DND-41 (cell line): ENCODE measurements around the gene PHACTR1.

Experiments
- ATAC-seq: fragments of 200-7000 bp; cut with Tn5 transposase; 3 replicates; pipeline ENCODE4 v1.9.1; 2021; ENCODE audit warnings: low read depth; ENCODE audit not compliant: insufficient read depth
- DNase-seq: peaks from one replicate; pipeline ENCODE4 v3.0.0-alpha.2; 2020
- H2AFZ ChIP-seq: 2 replicates; pipeline ENCODE4 v1.6.0; 2012; ENCODE audit warnings: low read depth, low read length
- H3K27ac ChIP-seq: 2 replicates; pipeline ENCODE4 v1.5.1; 2012; ENCODE audit warnings: low read length, inconsistent platforms
- H3K27me3 ChIP-seq: fragments of 200-600 bp; sonication (generic); 2 replicates; pipeline ENCODE4 v1.6.0; 2012; ENCODE audit warnings: low read length, mild to moderate bottlenecking, inconsistent platforms; ENCODE audit not compliant: insufficient read depth, poor library complexity
- H3K36me3 ChIP-seq: 2 replicates; pipeline ENCODE4 v1.5.1; 2012; ENCODE audit warnings: low read length, inconsistent platforms; ENCODE audit not compliant: insufficient read depth
- H3K4me1 ChIP-seq: 2 replicates; pipeline ENCODE4 v1.5.1; 2012; ENCODE audit warnings: mild to moderate bottlenecking, low read length; ENCODE audit not compliant: insufficient read depth
- H3K4me2 ChIP-seq: 2 replicates; pipeline ENCODE4 v1.6.0; 2012; ENCODE audit warnings: mild to moderate bottlenecking, moderate library complexity, low read length, inconsistent platforms; ENCODE audit not compliant: insufficient read depth
- H3K4me3 ChIP-seq, 2 experiments: fragments of 200-600 bp in 1 of 2; shearing (Covaris generic) in 1 of 2; 2 replicates each; pipeline ENCODE4 v1.5.1; 2012 to 2016; ENCODE audit warnings: inconsistent platforms in 2 of 2, low read length in 2 of 2, mild to moderate bottlenecking in 2 of 2, low read depth in 1 of 2, moderate library complexity in 1 of 2
- H3K79me2 ChIP-seq: 2 replicates; pipeline ENCODE4 v1.6.0; 2012; ENCODE audit warnings: low read length, inconsistent platforms; ENCODE audit not compliant: insufficient read depth
- H3K9ac ChIP-seq: 2 replicates; pipeline ENCODE4 v1.6.0; 2012; ENCODE audit warnings: low read depth, mild to moderate bottlenecking, inconsistent platforms, low read length, moderate library complexity
- H3K9me3 ChIP-seq: 2 replicates; pipeline ENCODE4 v1.5.1; 2012; ENCODE audit warnings: low read length, moderate library complexity, mild to moderate bottlenecking, inconsistent platforms; ENCODE audit not compliant: insufficient read depth, severe bottlenecking
- H4K20me1 ChIP-seq: 2 replicates; pipeline ENCODE4 v1.6.0; 2012; ENCODE audit warnings: low read length; ENCODE audit not compliant: insufficient read depth
- EZH2 ChIP-seq: IDR thresholded peaks from 3 replicates; pipeline ENCODE4 v1.6.1; 2012; ENCODE audit warnings: borderline replicate concordance, low read depth, mild to moderate bottlenecking, moderate library complexity, low read length, inconsistent platforms; ENCODE audit not compliant: severe bottlenecking
- TF ChIP-seq, protein P1 (sequence below): IDR thresholded peaks from 2 replicates; pipeline ENCODE4 v1.5.1; 2012; ENCODE audit warnings: borderline replicate concordance, low read length, moderate library complexity, mild to moderate bottlenecking; ENCODE audit not compliant: poor library complexity, severe bottlenecking; ENCODE audit errors: extremely low read depth

Gene PHACTR1

DNA sequence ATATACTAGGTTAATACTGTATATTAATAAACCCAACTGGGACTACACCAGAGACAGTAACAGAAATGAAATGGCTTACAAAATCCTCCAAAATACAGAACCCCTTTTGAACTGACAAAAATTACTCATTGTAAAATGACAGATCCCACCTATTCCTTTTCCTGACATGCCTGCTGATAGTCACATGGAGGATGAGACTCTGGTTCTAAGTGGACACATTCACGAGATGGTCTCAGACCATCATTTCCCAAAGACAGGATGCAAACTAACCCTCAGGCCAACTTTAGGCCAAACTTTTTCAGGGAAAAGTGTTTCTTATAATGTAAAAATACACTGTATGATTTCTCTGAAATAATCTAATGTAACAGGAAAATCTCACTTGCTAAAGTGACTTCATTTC is 589.2 kb downstream of the PHACTR1 start:
- peaks cover 72% of the 10 kb centered on the region for H3K36me3 ChIP-seq
- H3K4me1 ChIP-seq = no peaks in the 10 kb centered on the region
- H4K20me1 ChIP-seq = 0 out of 2 replicates have a peak, but pooled peaks cover 3% of the 10 kb centered on the region
- H3K27ac ChIP-seq = no peak overlapping the region
- no peaks in the 10 kb centered on the region for H3K27me3 ChIP-seq
- H2AFZ ChIP-seq = no peak overlapping the region
- H3K4me3 ChIP-seq = no peak overlapping the region
- DNase-seq (no peak), ATAC-seq (no peak)
- no peaks in the 10 kb centered on the region for H3K79me2 ChIP-seq
- no peaks in the 10 kb centered on the region for H3K9me3 ChIP-seq
- no peak overlapping the region for H3K9ac ChIP-seq
- no peak overlapping the region for H3K4me2 ChIP-seq
- TF ChIP-seq, protein P1, sequence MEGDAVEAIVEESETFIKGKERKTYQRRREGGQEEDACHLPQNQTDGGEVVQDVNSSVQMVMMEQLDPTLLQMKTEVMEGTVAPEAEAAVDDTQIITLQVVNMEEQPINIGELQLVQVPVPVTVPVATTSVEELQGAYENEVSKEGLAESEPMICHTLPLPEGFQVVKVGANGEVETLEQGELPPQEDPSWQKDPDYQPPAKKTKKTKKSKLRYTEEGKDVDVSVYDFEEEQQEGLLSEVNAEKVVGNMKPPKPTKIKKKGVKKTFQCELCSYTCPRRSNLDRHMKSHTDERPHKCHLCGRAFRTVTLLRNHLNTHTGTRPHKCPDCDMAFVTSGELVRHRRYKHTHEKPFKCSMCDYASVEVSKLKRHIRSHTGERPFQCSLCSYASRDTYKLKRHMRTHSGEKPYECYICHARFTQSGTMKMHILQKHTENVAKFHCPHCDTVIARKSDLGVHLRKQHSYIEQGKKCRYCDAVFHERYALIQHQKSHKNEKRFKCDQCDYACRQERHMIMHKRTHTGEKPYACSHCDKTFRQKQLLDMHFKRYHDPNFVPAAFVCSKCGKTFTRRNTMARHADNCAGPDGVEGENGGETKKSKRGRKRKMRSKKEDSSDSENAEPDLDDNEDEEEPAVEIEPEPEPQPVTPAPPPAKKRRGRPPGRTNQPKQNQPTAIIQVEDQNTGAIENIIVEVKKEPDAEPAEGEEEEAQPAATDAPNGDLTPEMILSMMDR = no peak
- no peak for TF ChIP-seq EZH2

DNA sequence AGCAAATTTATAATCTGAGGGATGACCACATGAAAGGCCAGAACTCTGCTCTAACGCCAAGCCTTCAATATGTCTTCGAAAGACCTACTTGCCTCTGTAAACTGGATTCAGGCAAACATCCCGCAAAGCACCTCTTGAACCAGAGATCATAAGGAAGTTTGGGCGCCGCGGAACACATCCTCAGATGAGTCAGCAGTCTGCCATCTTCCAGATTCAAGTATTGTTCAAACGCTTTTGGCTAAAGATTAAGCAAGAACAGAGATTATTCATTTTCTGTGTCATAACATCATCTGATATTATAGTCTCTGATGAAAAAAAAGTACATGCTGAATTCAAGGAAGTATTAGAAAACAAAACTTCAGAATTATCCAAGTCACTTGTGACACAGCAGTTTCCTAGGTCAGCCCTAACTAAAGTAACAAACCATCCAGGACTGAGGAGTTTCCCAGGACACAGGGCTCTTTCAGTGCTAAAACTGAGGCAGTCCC is 591.0 kb downstream of the PHACTR1 start:
- Histone ChIP-seq H3K9me3 (no peaks in the 10 kb centered on the region), H3K79me2 (no peaks in the 10 kb centered on the region), H3K9ac (no peak overlapping the region), H3K36me3 (peaks cover 63% of the 10 kb centered on the region), H4K20me1 (0 out of 2 replicates have a peak, but pooled peaks cover 2% of the 10 kb centered on the region), H2AFZ (no peak overlapping the region), H3K4me2 (no peak overlapping the region), H3K4me1 (no peaks in the 10 kb centered on the region), H3K27me3 (no peaks in the 10 kb centered on the region), H3K4me3 (no peak overlapping the region), H3K27ac (no peak overlapping the region)
- no peak for ATAC-seq
- DNase-seq = no peak
- no peak for TF ChIP-seq EZH2
- TF ChIP-seq, protein P1 = no peak

DNA sequence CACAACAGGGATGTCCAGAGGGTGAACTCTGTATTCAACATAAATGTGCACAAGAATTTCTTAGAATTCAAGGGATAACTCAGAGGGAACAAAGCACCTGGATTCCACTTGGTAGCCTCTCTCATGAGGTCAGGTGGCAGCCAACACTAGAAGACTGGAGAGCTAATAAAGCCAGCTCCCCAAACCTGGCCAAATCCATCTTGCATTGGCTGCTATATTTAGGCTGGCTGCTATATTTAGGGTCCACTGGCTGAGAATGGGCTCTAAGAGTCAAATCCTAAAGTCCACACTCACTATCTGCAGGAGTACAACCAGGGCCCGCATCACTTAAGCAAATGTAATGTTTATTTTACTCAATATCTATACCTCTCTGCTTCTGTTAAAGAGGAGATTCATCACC is 591.8 kb downstream of the PHACTR1 start:
- H3K27ac ChIP-seq = no peak overlapping the region
- H3K4me2 ChIP-seq = no peak overlapping the region
- no peak overlapping the region for H2AFZ ChIP-seq
- DNase-seq = no peak
- no peak overlapping the region for H3K4me3 ChIP-seq
- no peaks in the 10 kb centered on the region for H3K27me3 ChIP-seq
- no peaks in the 10 kb centered on the region for H3K79me2 ChIP-seq
- TF ChIP-seq, protein P1 = no peak
- TF ChIP-seq EZH2 = no peak
- no peaks in the 10 kb centered on the region for H3K4me1 ChIP-seq
- no peaks in the 10 kb centered on the region for H3K9me3 ChIP-seq
- H3K9ac ChIP-seq = no peak overlapping the region
- ATAC-seq = no peak
- H4K20me1 ChIP-seq = no peaks in the 10 kb centered on the region
- H3K36me3 ChIP-seq = peaks cover 58% of the 10 kb centered on the region

DNA sequence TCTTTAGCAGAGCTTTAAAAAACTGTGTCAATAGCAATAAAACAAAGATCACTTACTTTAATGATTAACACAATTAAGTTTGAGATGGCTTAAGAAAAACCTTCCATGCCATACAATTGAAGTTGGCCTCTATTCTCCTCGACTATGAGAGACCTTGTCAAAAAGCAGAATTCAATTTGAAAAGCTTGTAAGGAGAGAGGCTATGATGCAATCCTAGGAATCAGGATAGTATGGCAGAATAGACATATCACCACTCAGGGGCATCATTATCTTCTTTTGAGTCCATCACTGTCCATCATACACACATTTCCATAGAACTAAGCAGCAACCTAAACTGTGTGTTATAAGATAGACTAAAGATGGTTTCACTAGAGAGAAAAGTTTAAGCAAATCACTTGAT is 594.6 kb downstream of the PHACTR1 start:
- no peaks in the 10 kb centered on the region for H3K79me2 ChIP-seq
- H3K27ac ChIP-seq = no peak overlapping the region
- no peak overlapping the region for H3K9ac ChIP-seq
- H2AFZ ChIP-seq = no peak overlapping the region
- no peaks in the 10 kb centered on the region for H4K20me1 ChIP-seq
- H3K4me2 ChIP-seq = no peak overlapping the region
- peaks cover 62% of the 10 kb centered on the region for H3K36me3 ChIP-seq
- no peaks in the 10 kb centered on the region for H3K9me3 ChIP-seq
- DNase-seq = no peak
- ATAC-seq = no peak
- no peaks in the 10 kb centered on the region for H3K4me1 ChIP-seq
- H3K4me3 ChIP-seq = no peak overlapping the region
- H3K27me3 ChIP-seq = no peaks in the 10 kb centered on the region
- TF ChIP-seq, protein P1 = no peak
- TF ChIP-seq EZH2 = no peak
